ENCODE data around the gene SNAP47.

Gene SNAP47

GRCh38 chr1:227746676-227747075, 11.4 kb downstream of the SNAP47 start:
- no peak for DNase-seq (ENCODE audit: low read depth)
- no peak for TF ChIP-seq CTCF (IDR thresholded peaks at IDR 0.05; ENCODE audit: low read depth, low read length, missing control alignments)
- no peak overlapping the region for H3K4me3 ChIP-seq (ENCODE audit: low read depth, low read length)

- TF ChIP-seq CTCF (IDR thresholded peaks at IDR 0.05; ENCODE audit: low read depth, low read length, missing control alignments): no peak
- no peak overlapping the region for H3K4me3 ChIP-seq (ENCODE audit: low read depth, low read length)
- DNase-seq (ENCODE audit: low read depth): no peak
These were observed 12.1 kb downstream of the SNAP47 start for GRCh38 chr1:227747382-227747781.

- TF ChIP-seq CTCF (IDR thresholded peaks at IDR 0.05; ENCODE audit: low read depth, low read length, missing control alignments): no peak
- no peak for DNase-seq (ENCODE audit: low read depth)
These were observed 12.8 kb downstream of the SNAP47 start for GRCh38 chr1:227747948-227748495.

GRCh38 chr1:227748496-227749182, 13.4 kb downstream of the SNAP47 start:
- TF ChIP-seq CTCF (IDR thresholded peaks at IDR 0.05; ENCODE audit: low read depth, low read length, missing control alignments): no peak
- DNase-seq (ENCODE audit: low read depth): no peak
- no peak overlapping the region for H3K4me3 ChIP-seq (ENCODE audit: low read depth, low read length)

More at GRCh38 chr1:227747948-227748495, 12.8 kb downstream of the SNAP47 start:
- no peak overlapping the region for H3K4me3 ChIP-seq (ENCODE audit: low read depth, low read length)

- H3K4me3 ChIP-seq (ENCODE audit: low read depth, low read length): no peak overlapping the region
- no peak for DNase-seq (ENCODE audit: low read depth)
- TF ChIP-seq CTCF (IDR thresholded peaks at IDR 0.05; ENCODE audit: low read depth, low read length, missing control alignments): no peak
These were observed 14.0 kb downstream of the SNAP47 start for GRCh38 chr1:227749225-227749624.

- H3K4me3 ChIP-seq (ENCODE audit: low read depth, low read length): no peak overlapping the region
- TF ChIP-seq CTCF (IDR thresholded peaks at IDR 0.05; ENCODE audit: low read depth, low read length, missing control alignments): no peak
- DNase-seq (ENCODE audit: low read depth): no peak
These were observed 14.9 kb downstream of the SNAP47 start for GRCh38 chr1:227749916-227750710.

All from GM12864 (cell line).